Activated CD8-positive, alpha-beta memory T cell treated with anti-CD3 and anti-CD28 coated beads, Interleukin-2, amount 10 ng/mL, durations not matched to agents 7 days and 5 days (primary cell): Measurements from ENCODE around the gene RECK. TPM values are rescaled to one million over a fixed set of nuclear protein-coding genes. Genes with fewer than 3 reads are reported as not detected.

ENCODE experiments used
- ATAC-seq: fragments of 150-1000 bp; cut with Tn5 transposase; one replicate; pipeline ENCODE4 v1.10.0; 2021; ENCODE audit warnings: moderate library complexity
- CTCF ChIA-PET: fragments of 350-600 bp; sonication (Branson Sonifier 250); formaldehyde crosslinking; loops from one replicate; lab custom pipeline; 2021; ENCODE audit warnings: antibody characterized with exemption; lab: Charles Lee
- DNase-seq: peaks from one replicate; pipeline ENCODE4 v3.0.0-alpha.2; 2020
- H3K27ac Mint-ChIP-seq: one replicate; pipeline ENCODE4 v1.8.0; 2021; ENCODE audit warnings: mild to moderate bottlenecking, mixed read lengths
- H3K27me3 Mint-ChIP-seq: one replicate; pipeline ENCODE4 v1.8.0; 2021; ENCODE audit warnings: mixed read lengths
- H3K36me3 Mint-ChIP-seq: one replicate; pipeline ENCODE4 v1.8.0; 2021; ENCODE audit warnings: mild to moderate bottlenecking, mixed read lengths
- H3K4me1 Mint-ChIP-seq: one replicate; pipeline ENCODE4 v1.8.0; 2021; ENCODE audit warnings: mixed read lengths
- H3K4me3 Mint-ChIP-seq: one replicate; pipeline ENCODE4 v1.8.0; 2021; ENCODE audit warnings: mild to moderate bottlenecking, moderate library complexity, mixed read lengths
- H3K9me3 Mint-ChIP-seq: one replicate; pipeline ENCODE4 v1.8.0; 2022; ENCODE audit warnings: low read depth, mixed read lengths
- total RNA-seq, 2 experiments: library from RNA; stranded (reverse); gene quantifications; one replicate each; pipeline ENCODE4 v1.2.3, GENCODE V29; 2021

The RECK gene
- total RNA-seq, 2 experiments from 2014 or later = 6.1 to 8.1 TPM

- ATAC-seq (no peak), DNase-seq (no peak)
- Mint-ChIP-seq H3K27me3 (peaks cover 61% of the 10 kb centered on the region), H3K4me3 (no peak overlapping the region), H3K9me3 (no peaks in the 10 kb centered on the region), H3K4me1 (peaks cover 19% of the 10 kb centered on the region), H3K36me3 (peaks cover 6% of the 10 kb centered on the region), H3K27ac (no peak overlapping the region)
- CTCF ChIA-PET = interaction anchor here (0.6 to 6.6 kb wide), 29 partner anchors 8 to 463 kb away, joined by 3 to 59 read pairs (median 4); partner anchors contain the start of genes CLTA, GLIPR2 and RECK
Observed at GRCh38 chr9:36007852-36008251, 28.9 kb upstream of the RECK start.

DNA sequence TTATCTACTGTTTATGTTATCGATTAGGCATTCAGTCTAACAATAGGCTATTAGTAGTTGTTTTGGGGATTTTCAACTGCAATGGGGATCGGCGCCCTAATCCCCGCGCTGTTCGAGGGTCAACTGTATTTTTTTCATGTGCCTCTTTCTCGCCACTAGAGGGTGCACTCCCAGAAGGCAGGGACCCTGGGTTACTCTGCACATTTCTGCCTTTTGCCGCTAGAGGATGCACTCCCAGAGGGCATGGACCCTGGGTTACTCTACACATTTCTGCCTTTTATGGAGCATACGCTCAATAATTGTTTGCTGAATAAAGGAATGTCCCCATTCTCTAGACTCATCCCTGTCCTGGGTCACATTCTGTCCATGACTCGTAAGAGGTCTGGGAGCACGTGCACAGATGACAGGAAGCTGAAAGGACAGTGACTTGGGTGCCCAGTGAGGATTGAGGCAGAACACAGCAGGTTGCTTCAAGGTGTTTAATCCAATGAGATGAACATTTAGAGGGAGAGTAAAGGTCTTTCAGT, 27.9 kb upstream of the RECK start:
- ATAC-seq = peak; percentile 98
- no peaks in the 10 kb centered on the region for H3K9me3 Mint-ChIP-seq
- H3K4me1 Mint-ChIP-seq = peaks cover 19% of the 10 kb centered on the region
- CTCF ChIA-PET = interaction anchor here (0.6 to 6.6 kb wide), 27 partner anchors 9 to 929 kb away, joined by 3 to 59 read pairs (median 4); partner anchors contain the start of genes CLTA, FANCG, GLIPR2 and RECK
- H3K27ac Mint-ChIP-seq = no peak overlapping the region
- peaks cover 54% of the 10 kb centered on the region for H3K27me3 Mint-ChIP-seq
- H3K36me3 Mint-ChIP-seq = peaks cover 6% of the 10 kb centered on the region
- no peak overlapping the region for H3K4me3 Mint-ChIP-seq
- DNase-seq = peak; percentile 82

GRCh38 chr9:36011379-36011778, 25.3 kb upstream of the RECK start:
- Mint-ChIP-seq H3K4me3 (no peak overlapping the region), H3K4me1 (peaks cover 19% of the 10 kb centered on the region), H3K36me3 (peaks cover 4% of the 10 kb centered on the region), H3K27ac (no peak overlapping the region), H3K27me3 (peaks cover 44% of the 10 kb centered on the region), H3K9me3 (no peaks in the 10 kb centered on the region)
- DNase-seq (no peak), ATAC-seq (no peak)
- CTCF ChIA-PET = interaction anchor here (1.1 to 6.6 kb wide), 5 partner anchors 9 to 92 kb away, joined by 3 to 59 read pairs (median 4); no protein-coding TSS in a partner anchor

- CTCF ChIA-PET = no interaction called here
- H3K27ac Mint-ChIP-seq = no peak overlapping the region
- no peaks in the 10 kb centered on the region for H3K36me3 Mint-ChIP-seq
- no peaks in the 10 kb centered on the region for H3K4me1 Mint-ChIP-seq
- H3K9me3 Mint-ChIP-seq = no peaks in the 10 kb centered on the region
- H3K4me3 Mint-ChIP-seq = no peak overlapping the region
- ATAC-seq (no peak), DNase-seq (no peak)
- peaks cover 10% of the 10 kb centered on the region for H3K27me3 Mint-ChIP-seq
Observed at GRCh38 chr9:36017278-36017677, 19.4 kb upstream of the RECK start.

- Mint-ChIP-seq H3K9me3 (no peaks in the 10 kb centered on the region), H3K4me1 (no peaks in the 10 kb centered on the region), H3K27me3 (peaks cover 7% of the 10 kb centered on the region), H3K4me3 (no peak overlapping the region), H3K27ac (no peak overlapping the region), H3K36me3 (no peaks in the 10 kb centered on the region)
- ATAC-seq (no peak), DNase-seq (no peak)
- CTCF ChIA-PET = interaction anchor here (1.1 to 3.8 kb wide), 2 partner anchors 11 to 12 kb away, joined by 3 to 30 read pairs; no protein-coding TSS in a partner anchor
Observed at GRCh38 chr9:36018129-36018528, 18.6 kb upstream of the RECK start.

GRCh38 chr9:36018891-36019720, 17.6 kb upstream of the RECK start:
- no peaks in the 10 kb centered on the region for H3K9me3 Mint-ChIP-seq
- CTCF ChIA-PET = interaction anchor here (1.1 to 3.8 kb wide), 5 partner anchors 11 to 148 kb away, joined by 3 to 30 read pairs (median 4); no protein-coding TSS in a partner anchor
- no peak for DNase-seq
- no peaks in the 10 kb centered on the region for H3K4me1 Mint-ChIP-seq
- ATAC-seq = no peak
- H3K36me3 Mint-ChIP-seq = no peaks in the 10 kb centered on the region
- no peak overlapping the region for H3K4me3 Mint-ChIP-seq
- peaks cover 7% of the 10 kb centered on the region for H3K27me3 Mint-ChIP-seq
- H3K27ac Mint-ChIP-seq = no peak overlapping the region

DNA sequence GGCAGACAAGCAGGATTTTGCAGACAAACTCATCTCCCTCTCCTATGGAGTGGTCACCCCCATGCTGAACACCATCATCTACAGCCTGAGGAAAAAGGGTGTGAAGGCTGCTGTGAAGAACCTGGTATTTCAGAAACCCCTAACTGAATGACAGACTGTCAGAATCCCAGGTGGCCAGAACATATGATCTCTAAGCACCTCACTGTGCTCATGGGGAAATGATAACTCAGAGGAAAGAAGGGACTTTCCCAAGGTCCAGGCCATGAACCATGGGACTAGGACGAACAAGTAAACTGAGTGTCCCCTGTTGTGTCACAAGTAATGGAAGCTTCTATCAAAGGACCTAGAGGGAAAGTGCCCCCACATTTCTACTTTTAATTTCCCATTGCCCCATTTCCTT, 14.7 kb upstream of the RECK start:
- no peak for DNase-seq
- H3K9me3 Mint-ChIP-seq = no peaks in the 10 kb centered on the region
- no peaks in the 10 kb centered on the region for H3K36me3 Mint-ChIP-seq
- ATAC-seq = no peak
- peaks cover 4% of the 10 kb centered on the region for H3K27me3 Mint-ChIP-seq
- CTCF ChIA-PET = interaction anchor here (1.7 to 4.5 kb wide), 6 partner anchors 14 to 180 kb away, joined by 4 to 59 read pairs (median 8); partner anchors contain the start of gene RECK
- no peak overlapping the region for H3K4me3 Mint-ChIP-seq
- H3K27ac Mint-ChIP-seq = no peak overlapping the region
- H3K4me1 Mint-ChIP-seq = no peaks in the 10 kb centered on the region

DNA sequence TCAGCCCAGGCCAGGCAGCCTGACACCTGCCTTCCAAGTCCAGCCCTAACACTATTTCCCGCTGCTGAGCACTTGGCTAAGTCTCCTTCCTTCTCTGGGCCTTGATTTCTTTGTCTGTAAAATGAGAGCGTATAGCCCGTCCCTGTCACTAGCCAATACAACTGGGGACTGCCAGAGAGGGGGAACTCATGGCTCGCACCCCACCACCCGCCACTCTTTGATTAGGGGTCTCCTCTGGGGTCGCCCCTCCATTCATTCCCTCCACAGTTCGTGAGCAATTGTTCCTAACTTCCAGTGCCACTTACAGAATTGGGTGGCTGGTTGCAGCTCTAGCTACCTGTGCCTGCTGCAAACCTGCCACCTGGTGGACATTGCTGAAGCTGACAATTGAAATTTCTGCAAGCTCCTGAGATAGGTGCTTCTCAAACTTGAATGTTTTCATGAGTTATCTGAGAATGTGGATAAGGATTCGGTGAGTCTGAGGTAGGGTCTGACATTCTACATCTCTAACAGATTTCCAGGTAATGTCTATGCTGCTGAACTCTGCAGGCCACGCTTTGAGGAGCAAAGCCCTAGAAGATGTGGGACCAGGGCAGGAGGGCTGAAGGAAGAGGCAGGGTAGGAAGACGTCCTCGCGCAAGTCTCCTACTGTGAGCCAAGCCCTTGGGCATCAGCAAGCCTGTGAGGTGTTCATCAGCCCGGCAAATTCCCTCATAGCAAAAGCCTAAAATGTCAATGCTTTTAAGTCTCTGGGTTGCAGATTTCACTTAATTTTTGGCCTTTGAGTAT, 13.3 kb upstream of the RECK start:
- H3K27ac Mint-ChIP-seq = no peak overlapping the region
- DNase-seq (peak; percentile 79), ATAC-seq (peak; percentile 78)
- no peaks in the 10 kb centered on the region for H3K9me3 Mint-ChIP-seq
- CTCF ChIA-PET = interaction anchor here (0.6 to 4.5 kb wide), 29 partner anchors 9 to 181 kb away, joined by 3 to 59 read pairs (median 5); partner anchors contain the start of gene RECK
- no peaks in the 10 kb centered on the region for H3K36me3 Mint-ChIP-seq
- no peaks in the 10 kb centered on the region for H3K4me1 Mint-ChIP-seq
- H3K4me3 Mint-ChIP-seq = no peak overlapping the region
- peaks cover 4% of the 10 kb centered on the region for H3K27me3 Mint-ChIP-seq

DNA sequence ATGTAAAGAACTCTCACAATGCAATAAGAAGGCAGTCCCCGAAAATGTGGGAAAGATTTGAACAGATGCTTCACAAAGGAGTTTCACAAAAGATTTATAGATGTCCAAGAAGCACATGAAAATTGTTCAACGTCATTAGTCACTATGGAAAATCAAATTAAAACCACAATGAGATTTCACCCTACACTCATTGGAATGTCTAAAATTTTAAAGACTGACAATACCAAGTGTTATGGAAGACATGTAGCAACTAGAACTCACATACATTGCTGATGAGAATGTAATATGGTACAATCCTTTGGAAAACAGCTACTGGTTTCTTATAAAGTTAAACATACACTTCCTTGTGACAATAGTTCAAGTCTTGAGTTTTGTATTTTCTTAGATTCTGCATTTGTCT, 11.0 kb upstream of the RECK start:
- H3K36me3 Mint-ChIP-seq = no peaks in the 10 kb centered on the region
- ATAC-seq = no peak
- no peak for DNase-seq
- no peak overlapping the region for H3K4me3 Mint-ChIP-seq
- CTCF ChIA-PET = interaction anchor here (4.5 kb wide), 1 partner anchor 17 kb away, joined by 59 read pairs; no protein-coding TSS in a partner anchor
- no peak overlapping the region for H3K27ac Mint-ChIP-seq
- no peaks in the 10 kb centered on the region for H3K9me3 Mint-ChIP-seq
- peaks cover 21% of the 10 kb centered on the region for H3K27me3 Mint-ChIP-seq
- H3K4me1 Mint-ChIP-seq = no peaks in the 10 kb centered on the region

- DNase-seq (no peak), ATAC-seq (no peak)
- Mint-ChIP-seq H3K4me3 (no peak overlapping the region), H3K4me1 (no peaks in the 10 kb centered on the region), H3K9me3 (no peaks in the 10 kb centered on the region), H3K36me3 (no peaks in the 10 kb centered on the region), H3K27ac (no peak overlapping the region), H3K27me3 (peaks cover 41% of the 10 kb centered on the region)
- CTCF ChIA-PET = interaction anchor here (0.8 to 1.2 kb wide), 5 partner anchors 11 to 138 kb away, joined by 3 to 5 read pairs (median 3); no protein-coding TSS in a partner anchor
Observed at GRCh38 chr9:36029202-36029601, 7.5 kb upstream of the RECK start.

DNA sequence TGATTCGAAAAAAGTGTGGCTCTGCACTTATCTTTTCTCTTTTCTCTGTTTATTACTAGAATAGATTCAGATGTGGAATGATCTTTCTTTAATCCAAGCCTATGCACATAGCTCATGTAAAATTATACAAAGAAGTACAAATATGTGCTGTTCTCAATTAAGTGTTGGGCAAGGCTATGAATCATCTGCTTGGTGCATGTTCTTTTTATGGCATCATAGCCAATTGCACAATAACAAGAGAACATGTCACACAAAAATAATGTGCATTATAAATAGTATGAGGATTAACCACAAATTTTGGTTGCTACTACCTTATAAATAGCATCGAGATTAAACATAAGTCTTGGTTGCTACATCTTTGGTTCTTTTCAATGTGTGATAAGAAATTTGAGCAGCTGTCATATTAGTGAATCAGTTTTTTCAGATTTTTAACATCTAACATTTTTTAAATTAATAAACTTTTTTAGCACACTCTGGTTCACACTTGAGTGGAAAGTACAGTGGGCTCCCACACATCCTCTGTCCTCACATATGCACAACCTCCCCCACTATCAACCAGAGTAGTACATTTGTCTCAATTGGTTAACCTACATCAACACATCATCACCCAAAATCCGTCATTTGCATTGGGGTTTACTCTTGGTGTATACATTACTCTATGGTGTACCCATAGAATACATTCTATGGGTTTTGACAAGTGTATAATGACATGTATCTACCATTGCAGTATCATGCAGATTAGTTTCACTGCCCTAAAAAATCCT, 6.8 kb upstream of the RECK start:
- DNase-seq (no peak), ATAC-seq (no peak)
- H3K9me3 Mint-ChIP-seq = no peaks in the 10 kb centered on the region
- no peak overlapping the region for H3K4me3 Mint-ChIP-seq
- H3K27me3 Mint-ChIP-seq = peaks cover 43% of the 10 kb centered on the region
- CTCF ChIA-PET = interaction anchor here (0.8 to 1.2 kb wide), 6 partner anchors 11 to 137 kb away, joined by 3 to 5 read pairs (median 3); no protein-coding TSS in a partner anchor
- no peaks in the 10 kb centered on the region for H3K4me1 Mint-ChIP-seq
- H3K27ac Mint-ChIP-seq = no peak overlapping the region
- H3K36me3 Mint-ChIP-seq = no peaks in the 10 kb centered on the region

DNA sequence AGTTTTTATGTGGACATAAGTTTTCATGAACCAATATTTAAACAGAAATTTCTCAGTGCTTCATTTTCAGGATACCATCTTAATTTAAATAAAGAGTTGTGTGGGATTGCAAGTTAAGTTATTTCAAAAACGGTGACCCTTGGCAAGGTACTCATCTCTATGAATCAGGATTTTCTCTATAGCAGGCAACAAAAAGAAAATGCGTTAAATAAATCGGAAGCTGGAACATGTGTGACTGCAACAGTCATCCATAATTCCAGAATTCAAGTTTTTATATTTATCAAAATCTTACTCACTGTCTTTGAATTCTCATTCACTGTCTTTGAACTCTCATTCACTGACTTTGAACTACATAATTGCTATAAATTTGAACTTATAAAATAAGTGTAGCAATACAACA, 5.8 kb upstream of the RECK start:
- DNase-seq (no peak), ATAC-seq (no peak)
- Mint-ChIP-seq H3K27me3 (peaks cover 49% of the 10 kb centered on the region), H3K4me1 (no peaks in the 10 kb centered on the region), H3K4me3 (no peak overlapping the region), H3K9me3 (no peaks in the 10 kb centered on the region), H3K27ac (no peak overlapping the region), H3K36me3 (no peaks in the 10 kb centered on the region)
- CTCF ChIA-PET = interaction anchor here (1.0 kb wide), 1 partner anchor 20 kb away, joined by 3 read pairs; no protein-coding TSS in a partner anchor
